Upper lobe of right lung (tissue), 1 donor: ENCODE data around the gene PCNX2. TPM values are rescaled to one million over a fixed set of nuclear protein-coding genes. Genes with fewer than 3 reads are reported as not detected.
"Not testable (repeated sequence)": the region's sequence is repeated elsewhere in the genome, so short reads cannot be mapped to it uniquely, and the experiment has no call there.

Source experiments
- ATAC-seq: fragments of 200-7000 bp; cut with Tn5 transposase; one replicate; pipeline ENCODE4 v1.9.1; 2020; ENCODE audit warnings: mild to moderate bottlenecking, moderate library complexity
- DNase-seq: peaks from one replicate; pipeline ENCODE4 v3.0.0-alpha.2; 2020
- H3K27ac ChIP-seq: fragments of 200-600 bp; one replicate; pipeline ENCODE4 v1.8.0; 2022
- H3K27me3 ChIP-seq: fragments of 200-600 bp; one replicate; pipeline ENCODE4 v1.8.0; 2022; ENCODE audit warnings: mild to moderate bottlenecking
- H3K36me3 ChIP-seq: fragments of 200-600 bp; one replicate; pipeline ENCODE4 v1.8.0; 2022
- H3K4me1 ChIP-seq: fragments of 200-600 bp; one replicate; pipeline ENCODE4 v1.8.0; 2022
- H3K4me3 ChIP-seq: fragments of 200-600 bp; one replicate; pipeline ENCODE4 v1.8.0; 2022; ENCODE audit warnings: mild to moderate bottlenecking
- H3K9me3 ChIP-seq: fragments of 200-600 bp; one replicate; pipeline ENCODE4 v1.8.0; 2022
- CTCF ChIP-seq: fragments of 200-600 bp; IDR thresholded peaks from one replicate; pipeline ENCODE4 v1.8.0; 2022; ENCODE audit warnings: antibody characterized with exemption
- intact Hi-C: fragments of 100-400 bp; cut with DNase I; formaldehyde crosslinking; loops from one replicate; pipeline ENCODE4 v1.11.0; 2022
- total RNA-seq: library from RNA; stranded (reverse); fragmentation: NEBNext Ultra II Directional; extraction: Animal tissue kit (Norgen Biotek cat#: 25700); gene quantifications from one replicate; pipeline ENCODE4 v1.2.1, GENCODE V29; 2021
- donor health status: DM: no; HTN: yes; CAD: no; lungs with severe emphysema.

Gene PCNX2
- total RNA-seq, 1 donor from 2014 or later = 6.8 TPM

- Histone ChIP-seq H3K4me1 (no peaks in the 10 kb centered on the region), H3K9me3 (no peaks in the 10 kb centered on the region), H3K36me3 (no peaks in the 10 kb centered on the region), H3K27me3 (no peaks in the 10 kb centered on the region), H3K27ac (no peak overlapping the region), H3K4me3 (no peak overlapping the region)
- no peak for TF ChIP-seq CTCF
- no peak for ATAC-seq
- no peak for DNase-seq
- intact Hi-C loops = no loop called here
Measured at GRCh38 chr1:233132445-233132844, 163.1 kb downstream of the PCNX2 start.

- H3K9me3 ChIP-seq, H3K4me1 ChIP-seq, H3K27me3 ChIP-seq, intact Hi-C loops, DNase-seq, H3K36me3 ChIP-seq, H3K4me3 ChIP-seq, ATAC-seq, H3K27ac ChIP-seq: not testable (repeated sequence)
Measured at GRCh38 chr1:233129031-233129430, 166.5 kb downstream of the PCNX2 start.

- Histone ChIP-seq H3K4me1 (no peaks in the 10 kb centered on the region), H3K4me3 (no peak overlapping the region), H3K27me3 (no peaks in the 10 kb centered on the region), H3K36me3 (no peaks in the 10 kb centered on the region), H3K9me3 (no peaks in the 10 kb centered on the region), H3K27ac (no peak overlapping the region)
- intact Hi-C loops = no loop called here
- DNase-seq (no peak), ATAC-seq (no peak)
- no peak for TF ChIP-seq CTCF
Measured at GRCh38 chr1:233127157-233127556, 168.4 kb downstream of the PCNX2 start.

GRCh38 chr1:233122779-233123178, 172.7 kb downstream of the PCNX2 start:
- no peak for DNase-seq
- H3K4me1 ChIP-seq = no peaks in the 10 kb centered on the region
- TF ChIP-seq CTCF = no peak
- no peaks in the 10 kb centered on the region for H3K9me3 ChIP-seq
- no peaks in the 10 kb centered on the region for H3K27me3 ChIP-seq
- no peak overlapping the region for H3K27ac ChIP-seq
- no peak overlapping the region for H3K4me3 ChIP-seq
- H3K36me3 ChIP-seq = no peaks in the 10 kb centered on the region
- no peak for ATAC-seq
- intact Hi-C loops = no loop called here

- ATAC-seq (no peak), DNase-seq (no peak)
- intact Hi-C loops = no loop called here
- no peak overlapping the region for H3K27ac ChIP-seq
- no peaks in the 10 kb centered on the region for H3K36me3 ChIP-seq
- H3K9me3 ChIP-seq = no peaks in the 10 kb centered on the region
- H3K4me1 ChIP-seq = no peaks in the 10 kb centered on the region
- TF ChIP-seq CTCF = no peak
- no peak overlapping the region for H3K4me3 ChIP-seq
- H3K27me3 ChIP-seq = no peaks in the 10 kb centered on the region
Measured at GRCh38 chr1:233121947-233122559, 173.5 kb downstream of the PCNX2 start.

- no peak for TF ChIP-seq CTCF
- DNase-seq (no peak), ATAC-seq (peak; percentile 65)
- no peaks in the 10 kb centered on the region for H3K36me3 ChIP-seq
- H3K4me3 ChIP-seq = no peak overlapping the region
- H3K4me1 ChIP-seq = peaks cover 25% of the 10 kb centered on the region
- peak overlapping the region; percentile 80 for H3K27ac ChIP-seq
- no peaks in the 10 kb centered on the region for H3K27me3 ChIP-seq
- no peaks in the 10 kb centered on the region for H3K9me3 ChIP-seq
- intact Hi-C loops = no loop called here
Measured at GRCh38 chr1:233114860-233115259, 180.7 kb downstream of the PCNX2 start.
